Ecto neural progenitor cell (in vitro differentiated cells): Measurements from ENCODE around the gene ATG7.
"Not testable (repeated sequence)": the region's sequence is repeated elsewhere in the genome, so short reads cannot be mapped to it uniquely, and the experiment has no call there.

Experiments
- DNase-seq: peaks from one replicate; pipeline ENCODE4 v3.0.0-alpha.2; 2018; ENCODE audit warnings: low spot score

The ATG7 gene

DNA sequence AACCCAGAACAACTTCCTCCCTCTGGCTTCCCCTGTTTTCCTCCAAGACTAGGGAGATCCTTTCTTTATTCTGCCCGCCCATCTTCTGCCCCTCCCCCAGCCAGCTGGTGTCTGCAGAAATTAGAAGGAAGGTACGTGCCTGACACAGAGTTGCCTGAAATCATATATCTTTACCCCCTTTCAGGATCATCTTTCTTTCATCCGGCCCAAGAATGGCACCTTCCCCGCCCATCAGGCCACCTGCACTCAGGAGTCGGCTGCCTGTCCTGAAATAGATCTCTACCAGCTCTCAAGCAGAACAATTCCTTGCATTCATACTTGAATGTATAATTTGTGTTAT is 237.8 kb downstream of the ATG7 start:
- no peak for DNase-seq

DNA sequence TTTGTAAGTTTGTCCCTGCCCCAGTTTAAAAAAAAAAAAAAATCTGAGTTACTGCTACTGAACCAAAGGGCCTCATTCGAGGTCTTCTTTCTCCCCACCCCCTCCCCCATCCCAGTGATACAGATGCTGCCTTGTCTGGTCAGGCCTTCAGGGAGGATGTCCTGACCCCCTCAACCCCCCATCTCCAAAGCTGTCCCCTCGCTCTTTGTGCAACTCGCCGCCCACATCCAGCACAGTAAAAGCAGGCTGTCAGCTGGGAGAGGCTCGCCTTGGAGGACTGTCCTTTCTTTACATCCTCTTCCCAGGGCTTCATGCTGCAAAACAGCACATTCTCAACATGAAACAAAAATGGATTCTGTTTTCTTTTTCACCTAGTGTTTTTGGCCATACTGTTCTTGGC is 238.2 kb downstream of the ATG7 start:
- DNase-seq, result no peak

DNA sequence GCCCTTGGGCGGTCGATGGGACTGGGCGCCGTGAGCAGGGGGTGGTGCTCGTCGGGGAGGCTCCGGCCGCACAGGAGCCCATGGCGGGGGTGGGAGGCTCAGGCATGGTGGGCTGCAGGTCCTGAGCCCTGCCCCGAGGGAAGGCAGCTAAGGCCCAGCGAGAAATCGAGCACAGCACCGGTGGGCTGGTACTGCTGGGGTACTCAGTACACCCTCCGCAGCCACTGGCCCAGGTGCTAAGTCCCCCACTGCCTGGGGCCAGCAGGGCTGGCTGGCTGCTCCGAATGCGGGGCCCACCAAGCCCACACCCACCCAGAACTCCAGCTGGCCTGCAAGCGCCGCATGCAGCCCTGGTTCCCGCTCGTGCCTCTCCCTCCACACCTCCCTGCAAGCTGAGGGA is 239.4 kb downstream of the ATG7 start:
- DNase-seq, result not testable (repeated sequence)

- not testable (repeated sequence) for DNase-seq
Measured at GRCh38 chr3:11513125-11513816, 241.1 kb downstream of the ATG7 start.

DNA sequence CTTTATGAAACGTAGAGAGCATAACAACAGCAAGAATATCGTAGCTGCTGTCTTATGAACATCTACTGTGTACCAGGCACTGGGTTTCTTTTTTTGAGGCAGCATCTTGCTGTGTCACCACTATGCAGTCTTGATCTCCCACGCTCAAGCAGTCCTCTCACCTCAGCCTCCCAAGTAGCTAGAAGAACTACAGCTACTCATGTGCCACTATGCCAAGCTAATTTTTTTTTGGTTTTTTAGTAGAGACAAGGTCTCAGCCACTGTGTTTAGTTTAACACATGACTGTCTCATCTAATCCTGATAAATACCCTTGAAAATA is 241.6 kb downstream of the ATG7 start:
- no peak for DNase-seq

- DNase-seq, result no peak
Measured at GRCh38 chr3:11514191-11514821, 242.1 kb downstream of the ATG7 start.

- no peak for DNase-seq
Measured at GRCh38 chr3:11517601-11518000, 245.4 kb downstream of the ATG7 start.

DNA sequence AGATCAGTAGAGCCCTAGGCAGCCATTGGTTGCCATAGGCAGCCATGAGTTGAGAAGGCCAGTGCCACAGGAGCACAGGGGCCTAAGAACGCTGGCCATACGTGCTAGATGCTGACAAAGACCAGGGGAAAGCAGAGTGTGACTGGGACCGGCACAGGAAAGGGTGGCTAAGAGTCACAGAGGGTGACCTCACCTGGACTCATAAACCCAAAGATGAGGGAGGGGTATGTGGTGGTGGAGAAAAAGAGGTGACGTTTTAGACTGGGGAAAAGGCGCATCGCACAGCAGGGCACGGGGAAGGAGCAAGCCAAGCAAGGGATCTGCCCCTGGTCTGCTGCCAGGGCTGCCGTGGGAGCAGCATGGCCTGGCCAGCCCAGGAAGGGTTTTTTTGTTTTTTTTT is 249.0 kb downstream of the ATG7 start:
- no peak for DNase-seq

DNA sequence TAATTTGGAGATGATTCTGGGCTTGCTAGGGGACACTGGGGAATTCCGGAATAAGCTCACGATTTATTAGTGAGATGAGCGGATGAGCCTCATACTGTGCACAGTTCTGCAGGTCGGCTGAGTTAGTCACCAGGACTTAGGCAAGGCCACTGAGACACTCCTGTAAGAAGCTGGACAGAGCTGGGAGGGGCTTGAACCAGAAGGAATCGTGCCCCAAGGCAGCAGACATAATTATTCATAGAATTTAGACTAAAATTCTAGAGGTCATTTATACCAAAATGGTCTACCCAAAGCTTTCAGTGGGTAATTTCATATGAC is 250.2 kb downstream of the ATG7 start:
- no peak for DNase-seq

GRCh38 chr3:11522953-11523571 is 250.9 kb downstream of the ATG7 start:
- DNase-seq, result no peak

DNA sequence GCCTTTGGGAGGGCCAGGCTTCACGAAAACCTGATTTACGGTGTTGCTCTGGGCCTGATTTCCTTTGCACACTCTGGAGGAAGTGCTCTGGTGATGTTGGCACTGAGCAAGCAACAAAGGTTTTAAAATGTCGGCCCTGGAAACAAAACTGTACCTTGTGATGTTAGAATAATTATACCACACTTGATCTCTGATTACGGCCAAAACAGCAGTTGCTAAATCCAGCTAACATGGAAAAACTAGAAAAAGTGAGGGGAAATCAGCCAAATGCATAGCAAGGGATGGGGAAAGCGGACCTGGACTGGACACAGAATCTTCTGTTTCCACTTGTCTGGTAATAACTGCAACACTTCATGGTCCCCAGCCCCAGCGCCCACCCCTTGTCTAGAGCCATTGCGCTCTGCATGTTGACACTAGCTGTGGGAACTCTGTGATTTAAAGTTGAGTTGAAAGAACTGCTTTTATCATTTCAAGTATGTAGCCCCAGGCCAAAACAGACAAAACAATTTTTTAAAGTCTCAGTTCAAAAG is 251.4 kb downstream of the ATG7 start:
- DNase-seq, result no peak

DNA sequence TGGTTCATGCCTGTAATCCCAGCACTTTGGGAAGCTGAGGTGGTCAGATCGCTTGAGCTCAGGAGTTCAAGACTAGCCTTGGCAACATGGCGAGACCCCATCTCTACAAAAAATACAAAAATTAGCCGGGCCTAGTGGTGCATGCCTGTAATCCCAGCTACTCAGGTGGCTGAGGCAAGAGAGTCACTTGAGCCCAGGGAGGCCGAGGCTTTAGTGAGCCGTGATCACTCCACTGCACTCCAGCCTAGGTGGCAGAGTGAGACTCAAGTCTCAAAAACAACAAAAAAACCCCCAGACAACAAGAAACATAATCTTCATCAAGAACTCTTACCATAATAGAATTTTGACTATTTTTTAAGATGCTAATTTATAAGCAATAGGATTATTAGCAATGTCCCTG is 253.9 kb downstream of the ATG7 start:
- DNase-seq, result not testable (repeated sequence)

GRCh38 chr3:11529281-11529680 is 257.1 kb downstream of the ATG7 start:
- no peak for DNase-seq

DNA sequence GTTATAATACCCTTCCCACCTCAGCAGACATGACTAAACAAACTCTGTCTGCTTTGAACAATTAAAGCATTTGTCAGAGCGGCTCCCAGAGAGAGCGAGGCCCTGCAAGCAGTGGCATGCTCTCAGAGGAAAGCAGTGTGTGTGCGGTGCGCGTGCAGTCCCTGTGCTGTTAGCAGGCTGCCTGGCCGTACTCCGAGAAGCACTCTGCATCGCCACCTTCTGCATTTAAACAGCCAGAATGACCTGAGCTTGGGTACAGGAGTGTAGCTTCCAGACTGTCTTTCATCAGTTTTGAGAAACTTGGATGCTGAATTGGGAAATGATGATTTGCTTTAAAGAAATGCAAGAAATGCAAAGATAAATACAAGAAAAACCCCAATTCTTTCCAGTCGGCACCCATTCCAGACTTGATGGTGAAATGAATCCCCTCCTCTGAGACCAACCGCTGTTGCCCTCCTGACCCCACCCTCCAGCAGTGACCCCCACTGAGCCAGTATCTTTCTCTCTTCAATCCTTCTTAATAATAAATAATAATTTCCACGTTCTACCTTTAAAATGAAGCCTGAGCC is 258.0 kb downstream of the ATG7 start:
- no peak for DNase-seq

DNA sequence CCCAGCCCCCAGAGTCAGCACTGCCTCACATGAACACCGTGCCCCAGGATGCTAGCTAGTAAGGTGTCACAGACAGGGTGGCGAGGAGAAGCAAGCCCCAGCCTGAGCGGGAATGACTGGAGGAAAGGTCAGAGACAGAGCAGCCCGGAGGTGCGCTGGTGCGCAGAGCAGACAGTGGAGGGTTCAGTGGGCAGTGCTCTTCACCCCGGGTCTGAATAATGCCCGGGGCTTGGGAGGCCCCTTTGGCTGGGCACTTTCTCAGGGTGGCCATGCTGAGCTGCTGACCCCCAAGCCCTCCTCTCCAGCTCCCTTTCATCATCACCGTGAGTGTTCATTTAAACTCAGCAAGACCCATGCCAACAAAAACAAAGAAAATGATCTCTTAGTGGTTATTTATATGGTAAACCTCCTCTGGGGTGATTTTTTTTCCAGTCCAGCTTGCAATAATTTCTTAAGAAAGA is 260.8 kb downstream of the ATG7 start:
- DNase-seq, result no peak

- no peak for DNase-seq
Measured at GRCh38 chr3:11534011-11534792, 262.0 kb downstream of the ATG7 start.

- DNase-seq, result no peak
Measured at GRCh38 chr3:11534793-11535101, 262.6 kb downstream of the ATG7 start.

DNA sequence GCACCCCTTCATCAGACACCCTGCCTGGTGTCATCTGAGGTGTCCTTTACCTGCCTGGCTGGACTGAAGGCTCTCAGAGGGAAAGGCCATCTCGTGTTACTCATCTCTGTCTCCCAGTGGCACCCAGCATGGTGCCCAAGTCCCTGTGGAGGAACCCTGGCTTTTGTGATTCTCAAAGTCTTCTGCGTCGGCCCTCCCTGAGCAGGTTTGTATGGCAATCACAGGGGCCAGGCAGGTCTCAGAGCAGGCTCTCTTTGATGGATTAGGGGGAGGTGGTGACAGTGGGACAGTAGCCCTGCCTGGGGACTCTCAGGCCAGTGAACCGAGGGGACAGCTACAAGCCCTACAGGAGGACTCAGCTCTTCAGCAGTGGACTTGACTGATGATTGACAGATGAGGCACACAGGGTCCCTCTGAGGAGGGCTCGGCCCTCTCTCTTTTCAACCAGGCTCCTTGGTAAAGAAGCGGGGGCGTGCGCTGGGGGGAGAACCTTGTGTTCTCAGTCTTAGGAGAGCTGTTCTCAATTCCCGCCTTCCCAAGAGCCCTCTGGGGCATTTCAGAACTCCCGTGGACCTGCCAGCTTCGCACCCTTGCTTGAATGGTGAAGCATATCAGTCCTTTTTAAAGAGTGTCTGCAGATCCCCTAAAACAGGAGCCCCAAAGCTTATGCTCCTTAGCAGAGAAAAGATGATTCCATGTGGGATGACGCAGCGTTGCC is 263.2 kb downstream of the ATG7 start:
- DNase-seq, result no peak

DNA sequence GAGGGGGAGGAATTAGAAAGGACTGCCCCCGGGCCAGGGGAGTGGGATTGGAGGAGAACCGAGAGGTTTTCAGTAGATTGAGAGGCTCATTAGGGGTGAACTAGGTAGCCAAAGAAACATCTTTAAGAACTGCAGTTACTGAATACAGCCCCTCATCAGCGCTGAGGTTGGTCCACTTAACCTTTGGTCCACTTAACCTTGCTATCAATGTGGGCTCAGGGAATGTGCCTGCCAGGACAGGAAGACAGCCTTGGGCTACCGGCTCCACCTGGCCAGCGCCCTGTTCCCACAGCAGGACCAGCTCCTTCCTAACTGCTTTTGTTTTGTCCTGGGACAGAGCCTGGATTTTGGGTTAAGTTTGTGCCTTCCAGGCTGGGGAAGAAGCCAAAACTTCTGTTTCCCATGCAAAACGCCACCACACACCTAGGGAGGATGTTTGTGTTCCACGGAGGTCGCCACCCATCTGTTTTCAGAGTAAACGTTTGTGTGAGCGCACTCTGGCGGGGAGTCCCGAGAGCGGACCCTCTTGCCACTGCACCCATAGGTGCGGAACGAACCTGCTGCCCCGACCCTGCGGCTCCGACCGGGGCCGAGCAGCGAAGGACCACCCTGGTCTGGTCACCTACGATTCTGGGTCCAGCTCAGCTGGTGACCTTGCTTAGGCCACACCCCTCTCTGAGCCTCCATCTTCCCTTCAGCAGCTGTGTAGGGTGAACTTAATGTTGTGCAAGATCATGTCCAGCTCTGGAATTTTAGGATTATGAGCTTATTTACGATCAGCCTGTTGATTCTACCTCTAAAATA is 264.1 kb downstream of the ATG7 start:
- no peak for DNase-seq

DNA sequence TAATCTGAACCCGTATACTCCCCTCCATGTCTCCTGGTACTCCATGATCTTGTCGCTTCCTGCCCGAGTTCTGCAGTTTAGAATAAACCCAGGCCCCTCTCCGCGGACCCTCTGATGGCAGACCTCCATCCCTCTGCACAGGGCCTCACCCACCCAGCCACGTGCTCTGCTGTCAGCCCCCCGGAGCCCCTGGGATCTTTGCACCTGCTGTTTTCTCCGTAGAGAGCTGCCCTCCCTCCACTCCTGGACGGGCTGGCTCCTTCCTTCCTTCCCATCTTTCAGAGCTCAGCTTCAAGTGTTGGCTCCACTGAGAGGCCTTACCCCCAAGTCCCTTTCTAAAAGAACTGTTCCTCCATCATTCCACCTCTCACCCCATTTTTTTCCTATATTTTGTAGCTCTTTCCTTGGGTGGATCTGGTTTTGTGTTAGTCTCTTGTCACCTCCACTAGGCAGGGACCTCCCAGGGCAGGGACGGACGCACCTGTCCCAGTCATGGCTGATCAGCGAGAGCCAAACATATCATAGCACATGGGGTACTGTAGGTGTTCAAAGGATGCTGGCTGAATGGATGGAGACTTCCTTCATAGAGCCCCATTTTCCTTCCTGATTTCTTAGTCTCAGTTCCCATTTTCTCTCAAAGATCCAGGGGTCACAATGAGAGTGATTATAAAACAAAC is 264.9 kb downstream of the ATG7 start:
- DNase-seq, result no peak

- DNase-seq, result no peak
Measured at GRCh38 chr3:11538581-11538980, 266.4 kb downstream of the ATG7 start.
